Stimulated activated CD8-positive, alpha-beta memory T cell treated with anti-CD3 and anti-CD28 coated beads, Interleukin-12 subunit alpha, Interleukin-12 subunit beta, amount 100 ng/mL, for 4 hours (primary cell): ENCODE results near the gene LCN12.
"Not testable (repeated sequence)": the region's sequence is repeated elsewhere in the genome, so short reads cannot be mapped to it uniquely, and the experiment has no call there.

Source experiments
- DNase-seq: peaks from one replicate; pipeline ENCODE4 v3.0.0-alpha.2; 2020; ENCODE audit warnings: low read depth

Gene LCN12

GRCh38 chr9:136991993-136992818 is 40.1 kb downstream of the LCN12 start, which contains the start of gene PAXX:
PAXX (plus strand) TSS chr9:136992422; CDS start chr9:136992444, 22 bp downstream.
- DNase-seq, result peak; percentile 86

- no peak for DNase-seq
Measured at GRCh38 chr9:136992819-136993369, 40.8 kb downstream of the LCN12 start.

- DNase-seq, result no peak
Measured at GRCh38 chr9:136994180-136994887, 42.3 kb downstream of the LCN12 start.

GRCh38 chr9:136994888-136995230 is 42.8 kb downstream of the LCN12 start:
- DNase-seq, result no peak

GRCh38 chr9:136995362-136995761 is 43.3 kb downstream of the LCN12 start:
- no peak for DNase-seq

GRCh38 chr9:136995772-136996311 is 43.8 kb downstream of the LCN12 start:
- no peak for DNase-seq

- peak; percentile 48 for DNase-seq
Measured at GRCh38 chr9:136996361-136997292, 44.6 kb downstream of the LCN12 start, which contains the start of gene CLIC3. CLIC3 (minus strand) TSS chr9:136996568; CDS start chr9:136996543, 25 bp downstream.

GRCh38 chr9:136997371-136997770 is 45.3 kb downstream of the LCN12 start:
- no peak for DNase-seq

GRCh38 chr9:136997830-136998234 is 45.8 kb downstream of the LCN12 start:
- no peak for DNase-seq

- no peak for DNase-seq
Measured at GRCh38 chr9:137000177-137000930, 48.3 kb downstream of the LCN12 start.

- DNase-seq, result no peak
Measured at GRCh38 chr9:137001857-137002645, 50.0 kb downstream of the LCN12 start.

- no peak for DNase-seq
Measured at GRCh38 chr9:137002646-137003041, 50.6 kb downstream of the LCN12 start.

- DNase-seq, result not testable (repeated sequence)
Measured at GRCh38 chr9:137004285-137004684, 52.2 kb downstream of the LCN12 start.
